NB4 (cell line): ENCODE data around the gene KLHL2.

Experiments used
- DNase-seq: peaks from one replicate; pipeline ENCODE4 v3.0.0; 2010; ENCODE audit warnings: low read depth
- H3K4me3 ChIP-seq: one replicate; pipeline ENCODE4 v1.5.1; 2011; ENCODE audit warnings: mild to moderate bottlenecking, low read depth, low read length, moderate library complexity
- MYC ChIP-seq: IDR thresholded peaks from 2 replicates; pipeline ENCODE4 v1.6.1; 2011; ENCODE audit warnings: low read depth, low read length
- POLR2A ChIP-seq: IDR thresholded peaks from 2 replicates; pipeline ENCODE4 v1.6.1; 2011; ENCODE audit warnings: mild to moderate bottlenecking; ENCODE audit not compliant: insufficient read length; ENCODE audit errors: extremely low read depth
- TF ChIP-seq, protein P1 (sequence below): IDR thresholded peaks from 2 replicates; pipeline ENCODE4 v1.6.1; 2011; ENCODE audit warnings: low read depth, low read length
- TF ChIP-seq, protein P2 (sequence below): IDR thresholded peaks from one replicate; pipeline ENCODE4 v1.5.1; 2012; ENCODE audit warnings: low read depth, low read length

The KLHL2 gene

GRCh38 chr4:165288639-165289422 is 81.5 kb downstream of the KLHL2 start:
- TF ChIP-seq POLR2A (no peak), MYC (no peak)
- TF ChIP-seq, protein P1, sequence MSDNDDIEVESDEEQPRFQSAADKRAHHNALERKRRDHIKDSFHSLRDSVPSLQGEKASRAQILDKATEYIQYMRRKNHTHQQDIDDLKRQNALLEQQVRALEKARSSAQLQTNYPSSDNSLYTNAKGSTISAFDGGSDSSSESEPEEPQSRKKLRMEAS = no peak
- TF ChIP-seq, protein P2, sequence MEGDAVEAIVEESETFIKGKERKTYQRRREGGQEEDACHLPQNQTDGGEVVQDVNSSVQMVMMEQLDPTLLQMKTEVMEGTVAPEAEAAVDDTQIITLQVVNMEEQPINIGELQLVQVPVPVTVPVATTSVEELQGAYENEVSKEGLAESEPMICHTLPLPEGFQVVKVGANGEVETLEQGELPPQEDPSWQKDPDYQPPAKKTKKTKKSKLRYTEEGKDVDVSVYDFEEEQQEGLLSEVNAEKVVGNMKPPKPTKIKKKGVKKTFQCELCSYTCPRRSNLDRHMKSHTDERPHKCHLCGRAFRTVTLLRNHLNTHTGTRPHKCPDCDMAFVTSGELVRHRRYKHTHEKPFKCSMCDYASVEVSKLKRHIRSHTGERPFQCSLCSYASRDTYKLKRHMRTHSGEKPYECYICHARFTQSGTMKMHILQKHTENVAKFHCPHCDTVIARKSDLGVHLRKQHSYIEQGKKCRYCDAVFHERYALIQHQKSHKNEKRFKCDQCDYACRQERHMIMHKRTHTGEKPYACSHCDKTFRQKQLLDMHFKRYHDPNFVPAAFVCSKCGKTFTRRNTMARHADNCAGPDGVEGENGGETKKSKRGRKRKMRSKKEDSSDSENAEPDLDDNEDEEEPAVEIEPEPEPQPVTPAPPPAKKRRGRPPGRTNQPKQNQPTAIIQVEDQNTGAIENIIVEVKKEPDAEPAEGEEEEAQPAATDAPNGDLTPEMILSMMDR = no peak
- DNase-seq = peak; percentile 13
- no peak overlapping the region for H3K4me3 ChIP-seq

- no peak for TF ChIP-seq MYC
- TF ChIP-seq, protein P2 = no peak
- TF ChIP-seq POLR2A = no peak
- TF ChIP-seq, protein P1 = no peak
Measured at GRCh38 chr4:165289423-165289785, 82.0 kb downstream of the KLHL2 start.

GRCh38 chr4:165293061-165293460 is 85.7 kb downstream of the KLHL2 start:
- TF ChIP-seq, protein P1 = no peak
- TF ChIP-seq POLR2A (no peak), MYC (no peak)
- DNase-seq = peak; percentile 13
- no peak overlapping the region for H3K4me3 ChIP-seq

More at GRCh38 chr4:165289423-165289785, 82.0 kb downstream of the KLHL2 start:
- no peak for DNase-seq
- no peak overlapping the region for H3K4me3 ChIP-seq

- no peak overlapping the region for H3K4me3 ChIP-seq
- TF ChIP-seq MYC (no peak), POLR2A (no peak)
- TF ChIP-seq, protein P2 = no peak
- TF ChIP-seq, protein P1 = no peak
- DNase-seq = no peak
Measured at GRCh38 chr4:165293927-165294649, 86.7 kb downstream of the KLHL2 start.

DNA sequence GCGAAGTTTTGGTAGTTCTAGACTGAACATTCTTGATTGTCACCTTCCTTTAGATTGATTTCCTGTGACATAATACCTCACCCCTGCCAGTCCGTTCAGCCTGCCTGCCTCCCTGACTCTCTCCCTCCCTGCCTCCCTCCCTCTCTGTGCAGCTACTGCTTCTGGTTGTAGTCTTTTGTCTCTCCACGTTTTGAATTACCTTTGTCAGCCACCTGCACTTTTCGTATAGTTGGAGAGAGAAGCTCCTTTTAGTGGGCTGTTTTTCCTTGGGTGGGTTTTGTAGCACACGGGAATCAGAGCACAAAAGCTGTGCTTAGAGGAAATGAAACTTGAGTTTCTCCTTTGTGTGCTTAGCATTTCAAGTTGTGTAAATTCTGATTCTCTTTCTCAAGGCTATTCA is 87.5 kb downstream of the KLHL2 start:
- TF ChIP-seq MYC (no peak), POLR2A (no peak)
- TF ChIP-seq, protein P2 = no peak
- TF ChIP-seq, protein P1 = no peak
- DNase-seq = no peak
- H3K4me3 ChIP-seq = no peak overlapping the region

GRCh38 chr4:165297626-165298025 is 90.3 kb downstream of the KLHL2 start:
- no peak for DNase-seq
- TF ChIP-seq MYC = no peak
- TF ChIP-seq, protein P1 = no peak
- TF ChIP-seq, protein P2 = no peak
- TF ChIP-seq POLR2A = no peak

More at GRCh38 chr4:165297626-165298025, 90.3 kb downstream of the KLHL2 start:
- H3K4me3 ChIP-seq = no peak overlapping the region
